ENCODE results near the gene IQCF2. TPM values are rescaled to one million over a fixed set of nuclear protein-coding genes. Genes with fewer than 3 reads are reported as not detected.

The IQCF2 gene
- total RNA-seq, 4 donors from 2014 or later = not detected

- no peaks in the 10 kb centered on the region for H3K27me3 ChIP-seq
- no peaks in the 10 kb centered on the region for H3K4me1 ChIP-seq
- TF ChIP-seq CTCF (IDR thresholded peaks at IDR 0.05) (no peak), POLR2A (IDR thresholded peaks at IDR 0.05) (no peak)
- no peak overlapping the region for H3K4me3 ChIP-seq (replicated peaks in 1 of 3)
- WGBS, 2 donors = 94 to 97% methylated on average over 12 of the region's 12 CpGs
- H3K36me3 ChIP-seq = no peaks in the 10 kb centered on the region
- intact Hi-C loops (cut with DNase I) = no loop called here
- no peak overlapping the region for H3K27ac ChIP-seq
- no peaks in the 10 kb centered on the region for H3K9me3 ChIP-seq
- no peak for DNase-seq
Measured at GRCh38 chr3:51888463-51889105, 27.2 kb downstream of the IQCF2 start.

GRCh38 chr3:51891242-51892039 is 30.0 kb downstream of the IQCF2 start:
- WGBS, 2 donors = 76 to 83% methylated on average over 7 of the region's 7 CpGs
- Histone ChIP-seq H3K4me1 (no peaks in the 10 kb centered on the region), H3K4me3 (replicated peaks in 1 of 3) (no peak overlapping the region), H3K9me3 (no peaks in the 10 kb centered on the region), H3K27me3 (no peaks in the 10 kb centered on the region), H3K36me3 (no peaks in the 10 kb centered on the region), H3K27ac (no peak overlapping the region)
- no peak for DNase-seq
- intact Hi-C loops (cut with DNase I) = no loop called here
- no peak for TF ChIP-seq CTCF (IDR thresholded peaks at IDR 0.05)
- TF ChIP-seq POLR2A (IDR thresholded peaks at IDR 0.05) = no peak

- Histone ChIP-seq H3K27me3 (no peaks in the 10 kb centered on the region), H3K4me1 (no peaks in the 10 kb centered on the region), H3K4me3 (replicated peaks in 1 of 3) (no peak overlapping the region), H3K9me3 (no peaks in the 10 kb centered on the region), H3K36me3 (no peaks in the 10 kb centered on the region), H3K27ac (no peak overlapping the region)
- 80 to 90% methylated on average over 4 of the region's 4 CpGs for WGBS, 2 donors
- TF ChIP-seq POLR2A (IDR thresholded peaks at IDR 0.05) (no peak), CTCF (IDR thresholded peaks at IDR 0.05) (no peak)
- intact Hi-C loops (cut with DNase I) = no loop called here
- no peak for DNase-seq
Measured at GRCh38 chr3:51894391-51894790, 33.0 kb downstream of the IQCF2 start.

- H3K36me3 ChIP-seq = no peaks in the 10 kb centered on the region
- DNase-seq = no peak
- no peak overlapping the region for H3K4me3 ChIP-seq (replicated peaks in 1 of 3)
- intact Hi-C loops (cut with DNase I) = no loop called here
- TF ChIP-seq CTCF (IDR thresholded peaks at IDR 0.05) (no peak), POLR2A (IDR thresholded peaks at IDR 0.05) (no peak)
- 93 to 95% methylated on average over 7 to 16 of the region's 16 CpGs for WGBS, 2 donors
- no peaks in the 10 kb centered on the region for H3K27me3 ChIP-seq
- no peaks in the 10 kb centered on the region for H3K4me1 ChIP-seq
- no peak overlapping the region for H3K27ac ChIP-seq
- no peaks in the 10 kb centered on the region for H3K9me3 ChIP-seq
Measured at GRCh38 chr3:51894939-51895338, 33.5 kb downstream of the IQCF2 start.
